Osteocyte (in vitro differentiated cells): ENCODE results near the gene USB1. TPM values are rescaled to one million over a fixed set of nuclear protein-coding genes. Genes with fewer than 3 reads are reported as not detected.

Source experiments
- DNase-seq: peaks from one replicate; pipeline ENCODE4 v3.0.0; 2021; ENCODE audit warnings: mixed read lengths; ENCODE audit not compliant: unreplicated experiment; ENCODE audit errors: extremely low spot score
- H3K27ac Mint-ChIP-seq: one replicate; pipeline ENCODE4 v1.8.0; 2021; ENCODE audit warnings: mild to moderate bottlenecking, mixed read lengths; ENCODE audit not compliant: unreplicated experiment
- H3K27me3 Mint-ChIP-seq: one replicate; pipeline ENCODE4 v1.8.0; 2021; ENCODE audit warnings: mixed read lengths; ENCODE audit not compliant: unreplicated experiment
- H3K36me3 Mint-ChIP-seq: one replicate; pipeline ENCODE4 v1.8.0; 2021; ENCODE audit warnings: mixed read lengths; ENCODE audit not compliant: unreplicated experiment
- H3K4me1 Mint-ChIP-seq: one replicate; pipeline ENCODE4 v1.8.0; 2021; ENCODE audit warnings: mixed read lengths; ENCODE audit not compliant: unreplicated experiment
- H3K4me3 Mint-ChIP-seq: one replicate; pipeline ENCODE4 v1.8.0; 2021; ENCODE audit warnings: mild to moderate bottlenecking, moderate library complexity, mixed read lengths; ENCODE audit not compliant: unreplicated experiment
- H3K9me3 Mint-ChIP-seq: one replicate; pipeline ENCODE4 v1.8.0; 2021; ENCODE audit warnings: mixed read lengths; ENCODE audit not compliant: unreplicated experiment
- CTCF ChIP-seq: fragments of 200-600 bp; sonication (generic); IDR thresholded peaks from 2 replicates; pipeline ENCODE4 v1.5.0; 2021; ENCODE audit warnings: antibody characterized with exemption, mild to moderate bottlenecking, moderate library complexity
- total RNA-seq: library from RNA; stranded (reverse); gene quantifications from 2 replicates; pipeline ENCODE4 v1.2.1, GENCODE V29; 2021

Gene USB1
- total RNA-seq, 1 donor from 2014 or later: 45.5 TPM

DNA sequence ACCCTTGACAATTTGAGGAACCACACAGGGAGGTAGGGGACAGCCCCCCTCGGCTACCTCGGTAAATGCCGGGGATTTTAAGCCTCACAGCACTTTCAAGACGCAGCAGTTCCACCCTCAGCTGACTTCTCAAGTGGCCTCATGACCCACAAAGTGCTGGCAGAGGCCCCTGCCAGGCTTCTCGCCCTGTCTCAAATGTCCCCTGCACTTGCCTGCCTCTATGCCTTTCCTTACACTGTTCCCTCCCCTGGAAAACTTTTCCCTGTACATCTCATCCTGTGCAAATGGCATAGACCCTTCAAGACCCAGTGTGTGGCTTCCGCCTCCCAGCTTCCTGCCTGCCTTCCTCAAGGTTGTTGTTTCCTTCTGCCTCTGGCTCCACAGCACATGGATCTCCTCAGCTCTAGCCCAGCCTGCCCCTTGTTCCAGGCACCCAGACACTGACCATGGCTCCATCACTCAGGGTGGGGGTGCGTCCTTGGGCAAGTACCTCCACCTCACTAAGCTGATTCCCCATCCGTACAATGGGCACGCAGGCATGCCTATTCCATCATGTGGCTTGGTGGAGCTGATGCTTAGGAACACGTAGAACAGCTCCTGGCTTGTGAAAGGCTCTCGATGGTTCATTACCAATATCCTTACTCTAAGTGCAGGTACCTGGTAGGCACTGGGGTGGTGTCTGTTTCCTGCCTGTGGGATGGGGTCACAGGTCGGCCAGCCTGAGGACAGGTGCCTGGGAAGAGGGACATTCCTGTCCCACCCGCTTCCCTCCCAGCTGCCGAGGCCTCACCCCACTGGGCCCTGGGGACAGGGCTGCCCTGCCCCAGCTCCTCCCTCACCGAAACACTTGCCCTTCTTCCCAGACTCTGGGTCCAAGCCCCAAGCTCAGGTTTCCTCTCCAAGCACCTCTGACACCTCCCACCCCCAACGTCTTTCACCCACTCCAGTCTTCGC lies 48.3 kb downstream of the USB1 start:
- Mint-ChIP-seq H3K4me3 (no peak overlapping the region), H3K9me3 (no peaks in the 10 kb centered on the region), H3K36me3 (no peaks in the 10 kb centered on the region), H3K27ac (no peak overlapping the region), H3K4me1 (peaks cover 2% of the 10 kb centered on the region), H3K27me3 (peaks cover 4% of the 10 kb centered on the region)
- no peak for TF ChIP-seq CTCF
- no peak for DNase-seq

- peaks cover 4% of the 10 kb centered on the region for H3K27me3 Mint-ChIP-seq
- DNase-seq: no peak
- H3K4me1 Mint-ChIP-seq: no peaks in the 10 kb centered on the region
- TF ChIP-seq CTCF: no peak
- H3K36me3 Mint-ChIP-seq: no peaks in the 10 kb centered on the region
- no peak overlapping the region for H3K4me3 Mint-ChIP-seq
- no peaks in the 10 kb centered on the region for H3K9me3 Mint-ChIP-seq
- H3K27ac Mint-ChIP-seq: no peak overlapping the region
These were observed 50.1 kb downstream of the USB1 start for GRCh38 chr16:58051296-58051695.

GRCh38 chr16:58051821-58052603 lies 50.8 kb downstream of the USB1 start:
- Mint-ChIP-seq H3K27ac (no peak overlapping the region), H3K9me3 (no peaks in the 10 kb centered on the region), H3K4me3 (no peak overlapping the region), H3K27me3 (peaks cover 4% of the 10 kb centered on the region), H3K36me3 (no peaks in the 10 kb centered on the region), H3K4me1 (no peaks in the 10 kb centered on the region)
- no peak for DNase-seq
- no peak for TF ChIP-seq CTCF

DNA sequence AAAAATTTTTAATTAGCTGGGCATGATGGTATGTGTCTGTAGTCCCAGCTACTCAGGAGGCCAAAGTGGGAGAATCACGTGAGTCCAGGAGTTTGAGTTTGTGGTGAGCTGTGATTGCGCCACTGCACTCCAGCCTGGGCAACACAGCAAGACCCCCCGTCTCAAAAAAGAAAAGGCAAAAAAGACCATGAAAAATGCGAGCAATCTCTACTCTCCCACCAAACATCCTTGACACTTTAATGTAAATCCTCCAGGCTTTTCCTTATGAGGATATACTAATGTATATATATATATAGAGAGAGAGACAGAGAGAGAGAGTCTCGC lies 52.4 kb downstream of the USB1 start:
- H3K27me3 Mint-ChIP-seq: peaks cover 17% of the 10 kb centered on the region
- DNase-seq: no peak
- H3K4me1 Mint-ChIP-seq: no peaks in the 10 kb centered on the region
- no peaks in the 10 kb centered on the region for H3K9me3 Mint-ChIP-seq
- no peaks in the 10 kb centered on the region for H3K36me3 Mint-ChIP-seq
- no peak overlapping the region for H3K27ac Mint-ChIP-seq
- H3K4me3 Mint-ChIP-seq: no peak overlapping the region
- TF ChIP-seq CTCF: no peak

GRCh38 chr16:58054289-58054688 lies 53.1 kb downstream of the USB1 start:
- no peak for TF ChIP-seq CTCF
- Mint-ChIP-seq H3K9me3 (no peaks in the 10 kb centered on the region), H3K36me3 (no peaks in the 10 kb centered on the region), H3K27me3 (peaks cover 15% of the 10 kb centered on the region), H3K4me3 (no peak overlapping the region), H3K27ac (no peak overlapping the region), H3K4me1 (no peaks in the 10 kb centered on the region)
- no peak for DNase-seq
